ENCODE results near the gene CDKAL1.
"Not testable (repeated sequence)": the region's sequence is repeated elsewhere in the genome, so short reads cannot be mapped to it uniquely, and the experiment has no call there.

CDKAL1 gene

GRCh38 chr6:21190701-21191100 lies 656.4 kb downstream of the CDKAL1 start:
- H4K20me1 ChIP-seq (ENCODE audit: insufficient read depth): no peaks in the 10 kb centered on the region
- no peak for TF ChIP-seq CTCF (conservative IDR thresholded peaks at IDR 0.05; ENCODE audit: low read depth, low read length)
- H3K27ac ChIP-seq: no peak overlapping the region
- H3K9ac ChIP-seq: no peak overlapping the region
- no peaks in the 10 kb centered on the region for H3K36me3 ChIP-seq (ENCODE audit: insufficient read depth)
- no peaks in the 10 kb centered on the region for H3K27me3 ChIP-seq (ENCODE audit: insufficient read depth, low read depth)
- H3K79me2 ChIP-seq (ENCODE audit: insufficient read depth, low read depth): no peaks in the 10 kb centered on the region
- H2AFZ ChIP-seq (ENCODE audit: low read depth): no peak overlapping the region
- H3K4me3 ChIP-seq (IDR thresholded peaks at IDR 0.05; ENCODE audit: insufficient read depth, low read depth, low read length): no peak overlapping the region
- no peak overlapping the region for H3K4me2 ChIP-seq
- no peaks in the 10 kb centered on the region for H3K4me1 ChIP-seq (ENCODE audit: low read depth, poor library complexity, severe bottlenecking)

GRCh38 chr6:21193790-21194475 lies 659.7 kb downstream of the CDKAL1 start:
- Histone ChIP-seq H3K4me3 (IDR thresholded peaks at IDR 0.05; ENCODE audit: insufficient read depth, low read depth, low read length) (no peak overlapping the region), H3K4me2 (no peak overlapping the region), H3K27ac (no peak overlapping the region), H3K79me2 (ENCODE audit: insufficient read depth, low read depth) (no peaks in the 10 kb centered on the region), H2AFZ (ENCODE audit: low read depth) (no peak overlapping the region), H3K9ac (no peak overlapping the region), H4K20me1 (ENCODE audit: insufficient read depth) (no peaks in the 10 kb centered on the region), H3K27me3 (ENCODE audit: insufficient read depth, low read depth) (no peaks in the 10 kb centered on the region), H3K36me3 (ENCODE audit: insufficient read depth) (no peaks in the 10 kb centered on the region), H3K4me1 (ENCODE audit: low read depth, poor library complexity, severe bottlenecking) (no peaks in the 10 kb centered on the region)
- TF ChIP-seq CTCF (conservative IDR thresholded peaks at IDR 0.05; ENCODE audit: low read depth, low read length): no peak

GRCh38 chr6:21195301-21195700 lies 661.0 kb downstream of the CDKAL1 start:
- H3K79me2 ChIP-seq (ENCODE audit: insufficient read depth, low read depth); H2AFZ ChIP-seq (ENCODE audit: low read depth); H3K27me3 ChIP-seq (ENCODE audit: insufficient read depth, low read depth); H3K27ac ChIP-seq; H3K4me2 ChIP-seq; H3K4me3 ChIP-seq (IDR thresholded peaks at IDR 0.05; ENCODE audit: insufficient read depth, low read depth, low read length); H4K20me1 ChIP-seq (ENCODE audit: insufficient read depth); H3K4me1 ChIP-seq (ENCODE audit: low read depth, poor library complexity, severe bottlenecking); H3K36me3 ChIP-seq (ENCODE audit: insufficient read depth); H3K9ac ChIP-seq: not testable (repeated sequence)

GRCh38 chr6:21198032-21198640 lies 663.9 kb downstream of the CDKAL1 start:
- H3K27me3 ChIP-seq (ENCODE audit: insufficient read depth, low read depth): no peaks in the 10 kb centered on the region
- no peaks in the 10 kb centered on the region for H3K36me3 ChIP-seq (ENCODE audit: insufficient read depth)
- H3K9ac ChIP-seq: no peak overlapping the region
- no peak overlapping the region for H2AFZ ChIP-seq (ENCODE audit: low read depth)
- H3K4me3 ChIP-seq (IDR thresholded peaks at IDR 0.05; ENCODE audit: insufficient read depth, low read depth, low read length): no peak overlapping the region
- H3K4me2 ChIP-seq: no peak overlapping the region
- no peaks in the 10 kb centered on the region for H3K79me2 ChIP-seq (ENCODE audit: insufficient read depth, low read depth)
- TF ChIP-seq CTCF (conservative IDR thresholded peaks at IDR 0.05; ENCODE audit: low read depth, low read length): no peak
- H3K27ac ChIP-seq: no peak overlapping the region
- no peaks in the 10 kb centered on the region for H4K20me1 ChIP-seq (ENCODE audit: insufficient read depth)
- no peaks in the 10 kb centered on the region for H3K4me1 ChIP-seq (ENCODE audit: low read depth, poor library complexity, severe bottlenecking)

- no peaks in the 10 kb centered on the region for H3K4me1 ChIP-seq (ENCODE audit: low read depth, poor library complexity, severe bottlenecking)
- H3K27me3 ChIP-seq (ENCODE audit: insufficient read depth, low read depth): no peaks in the 10 kb centered on the region
- no peaks in the 10 kb centered on the region for H4K20me1 ChIP-seq (ENCODE audit: insufficient read depth)
- H3K4me2 ChIP-seq: no peak overlapping the region
- H3K27ac ChIP-seq: no peak overlapping the region
- no peaks in the 10 kb centered on the region for H3K36me3 ChIP-seq (ENCODE audit: insufficient read depth)
- no peak overlapping the region for H3K4me3 ChIP-seq (IDR thresholded peaks at IDR 0.05; ENCODE audit: insufficient read depth, low read depth, low read length)
- TF ChIP-seq CTCF (conservative IDR thresholded peaks at IDR 0.05; ENCODE audit: low read depth, low read length): no peak
- H3K79me2 ChIP-seq (ENCODE audit: insufficient read depth, low read depth): no peaks in the 10 kb centered on the region
- no peak overlapping the region for H2AFZ ChIP-seq (ENCODE audit: low read depth)
- H3K9ac ChIP-seq: no peak overlapping the region
Observed at GRCh38 chr6:21199262-21199661, 665.0 kb downstream of the CDKAL1 start.
